CD4-positive, alpha-beta T cell (primary cell): ENCODE measurements around the gene STRA6. TPM values are rescaled to one million over a fixed set of nuclear protein-coding genes. Genes with fewer than 3 reads are reported as not detected.

ENCODE experiments used
- ATAC-seq: fragments of 200-7000 bp; cut with Tn5 transposase; one replicate; pipeline ENCODE4 v1.10.0; 2022; ENCODE audit warnings: mild to moderate bottlenecking; ENCODE audit not compliant: poor library complexity
- CTCF ChIA-PET: fragments of 350-600 bp; sonication (Branson Sonifier 250); formaldehyde crosslinking; loops from one replicate; lab custom pipeline; 2021; ENCODE audit warnings: antibody characterized with exemption, inconsistent platforms; lab: Charles Lee
- POLR2A ChIA-PET: fragments of 350-600 bp; sonication (Branson Sonifier 250); formaldehyde crosslinking; loops from one replicate; lab custom pipeline; 2021; ENCODE audit warnings: antibody characterized with exemption, inconsistent platforms; lab: Charles Lee
- DNase-seq, 14 experiments: peaks; one replicate each; pipeline ENCODE4 v3.0.0-alpha.2; 2013 to 2020; ENCODE audit warnings: mixed read lengths in 2 of 14
- H3K27ac ChIP-seq, 2 donors: one replicate each; pipeline versions ENCODE4 v1.5.1 to v1.7.0; 2013; ENCODE audit warnings: low read length in 2 of 2, low read depth in 1 of 2, mild to moderate bottlenecking in 1 of 2
- H3K27me3 ChIP-seq, 2 experiments: 1 replicate in 1 of 2; 2 replicates in 1 of 2; pipeline versions ENCODE4 v1.6.1 to v1.7.0; 2013; ENCODE audit warnings: low read length in 2 of 2, control low read depth in 1 of 2, mild to moderate bottlenecking in 1 of 2, moderate library complexity in 1 of 2; ENCODE audit not compliant: insufficient read depth in 2 of 2, control insufficient read depth in 1 of 2
- H3K36me3 ChIP-seq: one replicate; pipeline ENCODE4 v1.6.1; 2013; ENCODE audit warnings: low read length, control low read depth; ENCODE audit not compliant: insufficient read depth
- H3K4me1 ChIP-seq: one replicate; pipeline ENCODE4 v1.6.1; 2013; ENCODE audit warnings: low read length, control low read depth; ENCODE audit not compliant: insufficient read depth
- H3K4me3 ChIP-seq: one replicate; pipeline ENCODE4 v1.5.1; 2013; ENCODE audit warnings: mild to moderate bottlenecking, low read length, moderate library complexity
- H3K9me3 ChIP-seq, 2 experiments: 1 replicate in 1 of 2; 2 replicates in 1 of 2; pipeline versions ENCODE4 v1.6.1 to v1.7.0; 2013; ENCODE audit warnings: low read length in 2 of 2, mild to moderate bottlenecking in 2 of 2, control low read depth in 1 of 2, moderate library complexity in 1 of 2; ENCODE audit not compliant: control insufficient read depth in 1 of 2, insufficient read depth in 1 of 2
- H3K27ac Mint-ChIP-seq: one replicate; pipeline ENCODE4 v1.8.0; 2020; ENCODE audit warnings: mixed read lengths
- H3K27me3 Mint-ChIP-seq: one replicate; pipeline ENCODE4 v1.8.0; 2021; ENCODE audit warnings: mixed read lengths
- H3K36me3 Mint-ChIP-seq: one replicate; pipeline ENCODE4 v1.8.0; 2021; ENCODE audit warnings: low read depth, mixed read lengths
- H3K4me1 Mint-ChIP-seq: one replicate; pipeline ENCODE4 v1.8.0; 2021; ENCODE audit warnings: low read depth, mixed read lengths
- H3K4me3 Mint-ChIP-seq: one replicate; pipeline ENCODE4 v1.8.0; 2020; ENCODE audit warnings: mild to moderate bottlenecking, mixed read lengths
- H3K9me3 Mint-ChIP-seq: one replicate; pipeline ENCODE4 v1.8.0; 2020; ENCODE audit warnings: mixed read lengths
- CTCF ChIP-seq: fragments of 200-600 bp; IDR thresholded peaks from one replicate; pipeline ENCODE4 v1.8.0; 2022; ENCODE audit warnings: antibody characterized with exemption, mild to moderate bottlenecking
- intact Hi-C, 2 experiments: fragments of 100-400 bp; cut with DNase I in 1 of 2; cut with micrococcal nuclease in 1 of 2; formaldehyde crosslinking; loops; one replicate each; pipeline versions ENCODE4 v1.15.1 to v1.9.0; 2023 to 2025; cut with DNase I, micrococcal nuclease
- total RNA-seq, 174 experiments: library from RNA in 2 of 174; stranded (reverse) in 2 of 174; gene quantifications; one replicate each; pipeline ENCODE4 v1.2.3 and lab custom pipeline; 2021 to 2026

STRA6 gene
- total RNA-seq, 2 experiments from 2014 or later = not detected

- CTCF ChIA-PET = no interaction called here
- no peak for TF ChIP-seq CTCF
- H3K27me3 Mint-ChIP-seq = peaks cover 4% of the 10 kb centered on the region
Observed at GRCh38 chr15:74197176-74197965, 5.2 kb downstream of the STRA6 start.

GRCh38 chr15:74196175-74196574, 6.4 kb downstream of the STRA6 start:
- CTCF ChIA-PET = no interaction called here
- H3K4me3 ChIP-seq = no peak overlapping the region

More at GRCh38 chr15:74197176-74197965, 5.2 kb downstream of the STRA6 start:
- ATAC-seq = no peak
- Histone ChIP-seq H3K36me3 (no peaks in the 10 kb centered on the region), H3K4me3 (no peak overlapping the region), H3K27ac (no peak overlapping the region), H3K27me3 (no peaks in the 10 kb centered on the region), H3K9me3 (no peaks in the 10 kb centered on the region), H3K4me1 (no peaks in the 10 kb centered on the region)
- Mint-ChIP-seq H3K4me1 (no peaks in the 10 kb centered on the region), H3K27ac (no peak overlapping the region), H3K4me3 (no peak overlapping the region), H3K9me3 (no peaks in the 10 kb centered on the region), H3K36me3 (no peaks in the 10 kb centered on the region)
- intact Hi-C loops = no loop called here
- no peak for DNase-seq
- POLR2A ChIA-PET = no interaction called here

More at GRCh38 chr15:74196175-74196574, 6.4 kb downstream of the STRA6 start:
- Histone ChIP-seq H3K9me3 (no peaks in the 10 kb centered on the region), H3K27me3 (no peaks in the 10 kb centered on the region), H3K36me3 (no peaks in the 10 kb centered on the region), H3K27ac (no peak overlapping the region), H3K4me1 (no peaks in the 10 kb centered on the region)
- no peaks in the 10 kb centered on the region for H3K36me3 Mint-ChIP-seq
- POLR2A ChIA-PET = no interaction called here
- ATAC-seq (no peak), DNase-seq (no peak)
- peaks cover 4% of the 10 kb centered on the region for H3K27me3 Mint-ChIP-seq
- H3K9me3 Mint-ChIP-seq = no peaks in the 10 kb centered on the region
- intact Hi-C loops = no loop called here
- H3K4me1 Mint-ChIP-seq = no peaks in the 10 kb centered on the region
- TF ChIP-seq CTCF = no peak
- no peak overlapping the region for H3K27ac Mint-ChIP-seq
- no peak overlapping the region for H3K4me3 Mint-ChIP-seq
